Measurements from ENCODE around the gene CFAP46.

DNA sequence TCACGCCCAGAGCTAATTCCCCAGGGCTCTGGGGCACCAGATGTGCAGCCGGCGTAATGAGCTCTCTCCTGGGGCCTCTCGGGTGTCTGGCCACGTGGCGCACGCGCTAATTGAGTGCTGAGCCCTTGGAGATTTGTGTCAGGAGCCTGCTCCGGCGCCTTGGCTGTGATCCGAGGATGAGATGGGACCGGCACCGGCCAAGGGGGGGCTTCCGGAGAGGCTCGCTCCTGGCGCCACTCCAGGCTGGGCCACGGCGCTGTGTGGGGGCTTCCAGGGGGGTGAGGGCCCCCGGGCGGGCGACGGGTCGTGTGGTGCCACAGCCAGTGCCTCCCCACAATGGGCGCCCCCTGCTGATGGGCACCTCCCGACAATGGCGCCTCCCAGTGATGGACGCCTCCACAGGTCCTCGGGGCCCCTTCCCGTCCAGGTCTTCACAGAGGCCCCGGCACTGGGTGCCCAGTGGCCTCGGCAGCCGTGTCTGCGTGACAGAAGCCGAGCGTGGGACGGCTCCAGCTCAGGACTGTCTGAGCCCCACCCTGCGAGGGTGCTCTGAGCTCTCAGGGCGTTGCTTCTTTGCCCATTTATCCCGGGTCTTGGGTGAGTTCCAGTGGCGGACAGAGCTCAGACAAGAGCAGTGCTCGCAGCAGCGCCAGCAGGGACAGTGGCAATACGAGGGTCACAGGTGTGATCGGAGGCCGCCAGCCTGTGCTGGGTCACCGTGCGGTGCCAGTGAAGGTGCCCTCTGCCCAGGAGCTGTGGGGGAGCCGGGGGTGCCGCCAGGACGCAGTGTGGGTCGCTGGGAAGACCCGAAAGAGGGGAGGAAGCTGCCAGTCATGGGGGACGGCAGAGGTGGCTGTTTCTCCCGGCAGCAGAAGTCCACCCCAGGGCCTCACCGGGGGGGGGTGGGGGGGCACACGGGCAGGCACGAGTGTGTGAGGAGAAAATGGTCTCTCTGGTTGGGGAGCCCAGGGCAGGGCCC lies 148.2 kb downstream of the CFAP46 start:
- no peak for TF ChIP-seq EZH2 (IDR thresholded peaks at IDR 0.05; ENCODE audit: insufficient read depth, poor library complexity, severe bottlenecking)
- no peak for TF ChIP-seq EZH2phosphoT487 (IDR thresholded peaks at IDR 0.05; ENCODE audit: insufficient read depth, low read depth)

All from GM23248 (cell line).